SK-N-SH (cell line): ENCODE measurements around the gene ACVR1B. TPM values are rescaled to one million over a fixed set of nuclear protein-coding genes. Genes with fewer than 3 reads are reported as not detected.

ENCODE experiments used
- CTCF ChIA-PET: fragments of 300-600, 350-600 bp; formaldehyde crosslinking; extraction: SDS; loops from one replicate; lab custom pipeline; 2021; lab: Yijun Ruan, JAX
- POLR2A ChIA-PET: fragments of 350-600 bp; sonication (Branson Sonifier 250); formaldehyde crosslinking; extraction: SDS; loops from one replicate; lab custom pipeline; 2020; ENCODE audit warnings: antibody characterized with exemption, inconsistent platforms; lab: Yijun Ruan, JAX
- DNase-seq: peaks from one replicate; pipeline ENCODE4 v3.0.0; 2012
- H2AFZ ChIP-seq: fragments of 200-600 bp; sonication (generic); 2 replicates; pipeline ENCODE4 v1.8.1; 2016; ENCODE audit warnings: antibody characterized with exemption, mild to moderate bottlenecking, low read depth
- H3F3A ChIP-seq: fragments of 200-600 bp; sonication (generic); replicated peaks from 2 replicates; pipeline ENCODE3; 2016; ENCODE audit warnings: antibody characterized with exemption, mild to moderate bottlenecking; ENCODE audit not compliant: insufficient read depth
- H3K27ac ChIP-seq, 2 experiments: fragments of 200-500 bp in 1 of 2; fragments of 200-600 bp in 1 of 2; sonication (Bioruptor generic) in 1 of 2; sonication (generic), shearing (Covaris generic) in 1 of 2; 2 replicates each; pipeline versions ENCODE4 v1.5.1 to v1.6.1; 2014 to 2016; ENCODE audit warnings: low read depth in 2 of 2, inconsistent platforms in 1 of 2, low read length in 1 of 2, mild to moderate bottlenecking in 1 of 2, mixed read lengths in 1 of 2
- H3K27me3 ChIP-seq: fragments of 200-600 bp; sonication (generic), shearing (Covaris generic); 2 replicates; pipeline ENCODE4 v1.6.1; 2016; ENCODE audit warnings: mixed run types; ENCODE audit not compliant: insufficient read depth
- H3K36me3 ChIP-seq, 2 experiments: fragments of 200-500 bp in 1 of 2; fragments of 200-600 bp in 1 of 2; sonication (Bioruptor generic) in 1 of 2; sonication (generic) in 1 of 2; replicated peaks in 1 of 2; 2 replicates each; pipeline versions ENCODE3 to v1.5.1; 2014 to 2016; ENCODE audit warnings: low read length in 1 of 2, mild to moderate bottlenecking in 1 of 2; ENCODE audit not compliant: insufficient read depth in 2 of 2, control insufficient read depth in 1 of 2
- H3K4me1 ChIP-seq, 2 experiments: fragments of 200-500 bp in 1 of 2; fragments of 200-600 bp in 1 of 2; sonication (Bioruptor generic) in 1 of 2; sonication (generic), shearing (Covaris generic) in 1 of 2; 2 replicates each; pipeline versions ENCODE4 v1.5.1 to v1.6.1; 2014 to 2016; ENCODE audit warnings: low read depth in 1 of 2, low read length in 1 of 2, mixed run types in 1 of 2; ENCODE audit not compliant: insufficient read depth in 2 of 2, control insufficient read depth in 1 of 2
- H3K4me2 ChIP-seq: fragments of 200-600 bp; sonication (generic), shearing (Covaris generic); 2 replicates; pipeline ENCODE4 v1.6.1; 2017; ENCODE audit warnings: mixed run types
- H3K4me3 ChIP-seq, 2 experiments: fragments of 200-500 bp in 1 of 2; fragments of 200-600 bp in 1 of 2; sonication (Bioruptor generic) in 1 of 2; sonication (generic), shearing (Covaris generic) in 1 of 2; 2 replicates each; pipeline versions ENCODE4 v1.5.1 to v1.8.1; 2014 to 2016; ENCODE audit warnings: low read depth in 2 of 2, inconsistent platforms in 1 of 2, low read length in 1 of 2, mild to moderate bottlenecking in 1 of 2, mixed read lengths in 1 of 2, moderate library complexity in 1 of 2
- H3K79me2 ChIP-seq: fragments of 200-600 bp; sonication (generic); 2 replicates; pipeline ENCODE4 v1.8.1; 2017; ENCODE audit warnings: mild to moderate bottlenecking; ENCODE audit not compliant: insufficient read depth
- H3K9ac ChIP-seq: fragments of 200-600 bp; sonication (generic); 2 replicates; pipeline ENCODE4 v1.6.1; 2017; ENCODE audit warnings: mixed run types
- H3K9me2 ChIP-seq: fragments of 200-600 bp; sonication (generic); 2 replicates; pipeline ENCODE4 v1.6.1; 2017; ENCODE audit warnings: mixed run types
- H3K9me3 ChIP-seq: fragments of 200-600 bp; sonication (generic); 2 replicates; pipeline ENCODE4 v1.6.1; 2017; ENCODE audit warnings: mixed run types, mild to moderate bottlenecking, moderate library complexity
- H4K20me1 ChIP-seq: fragments of 200-600 bp; sonication (generic); 2 replicates; pipeline ENCODE4 v1.6.1; 2017; ENCODE audit warnings: mild to moderate bottlenecking, mixed run types; ENCODE audit not compliant: insufficient read depth
- CHD2 ChIP-seq: fragments of 150-350 bp; IDR thresholded peaks from 2 replicates; pipeline ENCODE4 v1.6.1; 2018; ENCODE audit warnings: low read length; ENCODE audit not compliant: partially characterized antibody
- CTCF ChIP-seq: fragments of 200-600 bp; sonication (generic); IDR thresholded peaks from 2 replicates; pipeline ENCODE4 v1.6.1; 2017; ENCODE audit warnings: antibody characterized with exemption, mild to moderate bottlenecking, moderate library complexity
- EP300 ChIP-seq, 2 experiments: IDR thresholded peaks; 2 replicates each; pipeline versions ENCODE4 v1.4.0 to v1.6.1; 2012; ENCODE audit warnings: borderline replicate concordance in 1 of 2, low read depth in 1 of 2, low read length in 1 of 2
- EZH2phosphoT487 ChIP-seq: fragments of 200-600 bp; sonication (generic); IDR thresholded peaks from 2 replicates; pipeline ENCODE4 v1.6.1; 2017; ENCODE audit warnings: low read depth, mixed run types, mild to moderate bottlenecking, antibody characterized with exemption, moderate library complexity, borderline replicate concordance
- FOSL2 ChIP-seq: IDR thresholded peaks from 2 replicates; pipeline ENCODE4 v1.4.0; 2012; ENCODE audit warnings: low read depth, mild to moderate bottlenecking, moderate library complexity, borderline replicate concordance
- GABPA ChIP-seq: IDR thresholded peaks from 2 replicates; pipeline ENCODE4 v1.4.0; 2012; ENCODE audit warnings: low read depth, mild to moderate bottlenecking
- IRF3 ChIP-seq: fragments of 150-350 bp; IDR thresholded peaks from 2 replicates; pipeline ENCODE4 v1.6.1; 2016; ENCODE audit warnings: mild to moderate bottlenecking, low read depth, low read length
- MAX ChIP-seq: IDR thresholded peaks from 2 replicates; pipeline ENCODE4 v1.4.0; 2012; ENCODE audit warnings: low read depth
- MXI1 ChIP-seq: IDR thresholded peaks from 2 replicates; pipeline ENCODE4 v1.6.1; 2012; ENCODE audit warnings: mild to moderate bottlenecking, low read depth, low read length, improper control_type of control experiment
- NRF1 ChIP-seq: IDR thresholded peaks from 2 replicates; pipeline ENCODE4 v1.6.1; 2012; ENCODE audit warnings: low read depth, mild to moderate bottlenecking, low read length
- RAD21 ChIP-seq: IDR thresholded peaks from 2 replicates; pipeline ENCODE4 v1.6.1; 2012; ENCODE audit warnings: mild to moderate bottlenecking, low read length
- RCOR1 ChIP-seq: fragments of 150-350 bp; IDR thresholded peaks from 2 replicates; pipeline ENCODE4 v1.6.1; 2017; ENCODE audit warnings: antibody characterized with exemption, low read length
- REST ChIP-seq: IDR thresholded peaks from 2 replicates; pipeline ENCODE4 v1.6.1; 2012; ENCODE audit warnings: mild to moderate bottlenecking, low read depth, low read length, moderate library complexity
- RFX5 ChIP-seq: IDR thresholded peaks from 2 replicates; pipeline ENCODE4 v1.6.1; 2012; ENCODE audit warnings: mild to moderate bottlenecking, improper control_type of control experiment, low read length
- SMC3 ChIP-seq: IDR thresholded peaks from 2 replicates; pipeline ENCODE4 v1.6.1; 2012; ENCODE audit warnings: low read depth, low read length, improper control_type of control experiment
- TEAD4 ChIP-seq: IDR thresholded peaks from 2 replicates; pipeline ENCODE4 v1.4.0; 2012; ENCODE audit warnings: mild to moderate bottlenecking, borderline replicate concordance; ENCODE audit not compliant: insufficient read depth
- USF2 ChIP-seq: fragments of 150-350 bp; IDR thresholded peaks from 2 replicates; pipeline ENCODE4 v1.6.1; 2017; ENCODE audit warnings: antibody characterized with exemption, low read length, low read depth, borderline replicate concordance
- WGBS: methylation state at CpG from one replicate; pipeline ENCODE4 v1.1.6; 2017; ENCODE audit warnings: low lambda C conversion rate; 5-methylcytosine and 5-hydroxymethylcytosine counted together
- polyA plus RNA-seq, 3 experiments: library from polyadenylated mRNA; depleted of rRNA; stranded (reverse); fragments of >200 nt; gene quantifications; 2 replicates each; pipeline ENCODE4 v1.2.3, GENCODE V29; 2012

Gene ACVR1B
- polyA plus RNA-seq, 1 of the 3 experiments (the other 2 are of a cell fraction) = 12.1 TPM

GRCh38 chr12:51980051-51980808 lies 28.7 kb downstream of the ACVR1B start:
- Histone ChIP-seq H3K4me3 (peak overlapping the region in 1 of 2 experiments; percentile 26; a peak in 1 of 4 replicates), H3K9me3 (no peaks in the 10 kb centered on the region), H3K27ac (peak overlapping the region in 1 of 2 experiments; percentile 8; a peak in 1 of 4 replicates), H3K9me2 (no peaks in the 10 kb centered on the region), H3K9ac (no peak overlapping the region), H3K27me3 (no peaks in the 10 kb centered on the region), H3K79me2 (no peaks in the 10 kb centered on the region), H3F3A (peaks cover 6% of the 10 kb centered on the region), H2AFZ (no peak overlapping the region), H3K4me1 (peaks cover 0 to under 1% of the 10 kb centered on the region in 2 experiments; a peak in 1 of 4 replicates), H3K4me2 (no peak overlapping the region), H4K20me1 (no peaks in the 10 kb centered on the region), H3K36me3 (peaks cover 16 to 67% of the 10 kb centered on the region in 2 experiments)
- 51% methylated on average over 7 of the region's 7 CpGs for WGBS
- TF ChIP-seq SMC3 = peak; percentile 95
- no peak for TF ChIP-seq RFX5
- peak; percentile 30; the same call in 1 of the 2 replicates for TF ChIP-seq RCOR1
- peak; percentile 97 for TF ChIP-seq CTCF
- TF ChIP-seq CHD2 = peak; percentile 22
- TF ChIP-seq EZH2phosphoT487 = no peak
- peak; percentile 97 for TF ChIP-seq RAD21
- no peak for TF ChIP-seq TEAD4
- no peak for TF ChIP-seq NRF1
- DNase-seq = peak; percentile 85
- CTCF ChIA-PET = interaction anchor here (0.7 to 21.4 kb wide), 24 partner anchors 8 to 559 kb away, joined by 3 to 608 read pairs (median 4); partner anchors contain the start of genes ACVRL1 and ANKRD33
- POLR2A ChIA-PET = no interaction called here

- no peak for DNase-seq
- Histone ChIP-seq H3K27ac (peak overlapping the region in 1 of 2 experiments; percentile 13; a peak in 1 of 4 replicates), H4K20me1 (no peaks in the 10 kb centered on the region), H3K36me3 (peaks cover 16 to 68% of the 10 kb centered on the region in 2 experiments), H3K79me2 (no peaks in the 10 kb centered on the region), H3K9ac (no peak overlapping the region), H3K27me3 (no peaks in the 10 kb centered on the region), H3K9me3 (no peaks in the 10 kb centered on the region), H3K4me2 (no peak overlapping the region), H2AFZ (no peak overlapping the region), H3K4me1 (no peaks in the 10 kb centered on the region), H3K4me3 (no peak overlapping the region), H3K9me2 (no peaks in the 10 kb centered on the region), H3F3A (peaks cover 6% of the 10 kb centered on the region)
- 74% methylated on average over 10 of the region's 10 CpGs for WGBS
- ChIA-PET CTCF (interaction anchor here (0.7 to 21.4 kb wide), 24 partner anchors 8 to 560 kb away, joined by 3 to 608 read pairs (median 4); partner anchors contain the start of genes ACVRL1 and ANKRD33), POLR2A (no interaction called here)
- no peak for TF ChIP-seq USF2
- no peak for TF ChIP-seq FOSL2
- no peak for TF ChIP-seq GABPA
- TF ChIP-seq MAX = no peak
- TF ChIP-seq IRF3 = no peak
- TF ChIP-seq MXI1 = no peak
- TF ChIP-seq RCOR1 = no peak
- TF ChIP-seq TEAD4 = no peak
- no peak for TF ChIP-seq REST
- no peak for TF ChIP-seq EP300 (IDR thresholded peaks at IDR 0.05; ENCODE audit: borderline replicate concordance in 1 of 2, low read depth in 1 of 2, low read length in 1 of 2)
- no peak for TF ChIP-seq CHD2
Measured at GRCh38 chr12:51980809-51981127, 29.3 kb downstream of the ACVR1B start.
